Endodermal cell (in vitro differentiated cells): ENCODE data around the gene PON1. TPM values are rescaled to one million over a fixed set of nuclear protein-coding genes. Genes with fewer than 3 reads are reported as not detected.

ENCODE experiments used
- DNase-seq: peaks from one replicate; pipeline ENCODE4 v3.0.0-alpha.2; 2017
- H3K27ac ChIP-seq: 2 replicates; pipeline ENCODE4 v1.5.1; 2013; ENCODE audit warnings: mild to moderate bottlenecking, low read depth, low read length, moderate library complexity
- H3K27me3 ChIP-seq: 2 replicates; pipeline ENCODE4 v1.6.1; 2013; ENCODE audit warnings: mild to moderate bottlenecking, low read length, moderate library complexity; ENCODE audit not compliant: insufficient read depth, control insufficient read depth, poor library complexity, severe bottlenecking
- H3K36me3 ChIP-seq: 2 replicates; pipeline ENCODE4 v1.7.0; 2013; ENCODE audit warnings: mild to moderate bottlenecking, low read length, moderate library complexity; ENCODE audit not compliant: control insufficient read depth, insufficient read depth
- H3K4me1 ChIP-seq: one replicate; pipeline ENCODE4 v1.7.0; 2013; ENCODE audit warnings: low read length; ENCODE audit not compliant: control insufficient read depth, insufficient read depth
- H3K4me3 ChIP-seq: 2 replicates; pipeline ENCODE4 v1.5.1; 2013; ENCODE audit warnings: mild to moderate bottlenecking, low read length, moderate library complexity
- H3K9ac ChIP-seq: 2 replicates; pipeline ENCODE4 v1.6.1; 2013; ENCODE audit warnings: mild to moderate bottlenecking, low read length, moderate library complexity; ENCODE audit not compliant: poor library complexity, severe bottlenecking; ENCODE audit errors: extremely low read depth
- H3K9me3 ChIP-seq: 2 replicates; pipeline ENCODE4 v1.6.1; 2013; ENCODE audit warnings: mild to moderate bottlenecking, low read length, moderate library complexity; ENCODE audit not compliant: control insufficient read depth
- H3K27ac Mint-ChIP-seq: 2 replicates; pipeline ENCODE4 v1.8.0; 2020; ENCODE audit warnings: mixed read lengths
- H3K27me3 Mint-ChIP-seq: 2 replicates; pipeline ENCODE4 v1.8.0; 2021; ENCODE audit warnings: mild to moderate bottlenecking, mixed read lengths; ENCODE audit not compliant: insufficient read depth
- H3K36me3 Mint-ChIP-seq: 2 replicates; pipeline ENCODE4 v1.8.0; 2020; ENCODE audit warnings: low read depth, mixed read lengths
- H3K4me1 Mint-ChIP-seq: 2 replicates; pipeline ENCODE4 v1.8.0; 2020; ENCODE audit warnings: mixed read lengths
- H3K4me3 Mint-ChIP-seq: 2 replicates; pipeline ENCODE4 v1.8.0; 2020; ENCODE audit warnings: mild to moderate bottlenecking, moderate library complexity, mixed read lengths
- H3K9me3 Mint-ChIP-seq: 2 replicates; pipeline ENCODE4 v1.8.0; 2020; ENCODE audit warnings: mild to moderate bottlenecking, mixed read lengths
- CTCF ChIP-seq: fragments of 200-600 bp; sonication (generic); conservative IDR thresholded peaks from 2 replicates; pipeline ENCODE4 v1.5.0; 2021; ENCODE audit warnings: antibody characterized with exemption, mild to moderate bottlenecking
- WGBS, 2 experiments: methylation state at CpG; one replicate each; pipeline versions ENCODE4 v1.1.5 to v1.1.7; 2013; ENCODE audit warnings: missing lambda C conversion rate in 2 of 2, mixed read lengths in 1 of 2; ENCODE audit not compliant: insufficient coverage in 1 of 2, insufficient read length in 1 of 2; 5-methylcytosine and 5-hydroxymethylcytosine counted together
- total RNA-seq, 2 donors: library from RNA; stranded (reverse); fragmentation: NEBNext Ultra II Directional in 1 of 2; extraction: Animal tissue kit (Norgen Biotek cat#: 25700) in 1 of 2; gene quantifications; 2 replicates in 1 of 2; 3 replicates in 1 of 2; pipeline ENCODE4 v1.2.1, GENCODE V29; 2021

The PON1 gene
- total RNA-seq, 2 donors from 2014 or later = 0.48 TPM; not detected in 1

GRCh38 chr7:95298091-95298490 lies 26.2 kb downstream of the PON1 start:
- no peak overlapping the region for H3K27ac Mint-ChIP-seq
- H3K36me3 Mint-ChIP-seq = no peaks in the 10 kb centered on the region
- no peaks in the 10 kb centered on the region for H3K27me3 Mint-ChIP-seq
- Histone ChIP-seq H3K27ac (no peak overlapping the region), H3K4me3 (no peak overlapping the region), H3K4me1 (no peaks in the 10 kb centered on the region), H3K27me3 (no peaks in the 10 kb centered on the region), H3K36me3 (no peaks in the 10 kb centered on the region), H3K9me3 (no peaks in the 10 kb centered on the region), H3K9ac (no peak overlapping the region)
- no peak overlapping the region for H3K4me3 Mint-ChIP-seq
- WGBS, 2 experiments = 88 to 98% methylated on average over 3 of the region's 3 CpGs
- no peaks in the 10 kb centered on the region for H3K9me3 Mint-ChIP-seq
- no peak for TF ChIP-seq CTCF
- no peaks in the 10 kb centered on the region for H3K4me1 Mint-ChIP-seq
- no peak for DNase-seq

- H3K4me3 Mint-ChIP-seq = no peak overlapping the region
- Histone ChIP-seq H3K9ac (no peak overlapping the region), H3K36me3 (no peaks in the 10 kb centered on the region), H3K4me3 (no peak overlapping the region), H3K27ac (no peak overlapping the region), H3K9me3 (no peaks in the 10 kb centered on the region), H3K27me3 (no peaks in the 10 kb centered on the region), H3K4me1 (no peaks in the 10 kb centered on the region)
- 98 to 100% methylated on average over 1 of the region's 1 CpG for WGBS, 2 experiments
- no peak overlapping the region for H3K27ac Mint-ChIP-seq
- no peak for DNase-seq
- H3K27me3 Mint-ChIP-seq = no peaks in the 10 kb centered on the region
- H3K4me1 Mint-ChIP-seq = no peaks in the 10 kb centered on the region
- TF ChIP-seq CTCF = no peak
- H3K9me3 Mint-ChIP-seq = no peaks in the 10 kb centered on the region
- H3K36me3 Mint-ChIP-seq = no peaks in the 10 kb centered on the region
Measured at GRCh38 chr7:95297041-95297440, 27.3 kb downstream of the PON1 start.

GRCh38 chr7:95296456-95296855 lies 27.9 kb downstream of the PON1 start:
- no peak overlapping the region for H3K9ac ChIP-seq
- H3K4me3 Mint-ChIP-seq = no peak overlapping the region
- H3K27me3 ChIP-seq = no peaks in the 10 kb centered on the region
- H3K27ac Mint-ChIP-seq = no peak overlapping the region
- WGBS, 2 experiments = 98 to 100% methylated on average over 4 to 5 of the region's 6 CpGs
- DNase-seq = no peak
- H3K9me3 Mint-ChIP-seq = no peaks in the 10 kb centered on the region
- no peak overlapping the region for H3K27ac ChIP-seq
- H3K4me3 ChIP-seq = no peak overlapping the region
- H3K36me3 ChIP-seq = no peaks in the 10 kb centered on the region
- no peaks in the 10 kb centered on the region for H3K4me1 Mint-ChIP-seq
- H3K9me3 ChIP-seq = no peaks in the 10 kb centered on the region
- H3K4me1 ChIP-seq = no peaks in the 10 kb centered on the region
- no peaks in the 10 kb centered on the region for H3K27me3 Mint-ChIP-seq
- no peaks in the 10 kb centered on the region for H3K36me3 Mint-ChIP-seq
- TF ChIP-seq CTCF = no peak
